Prostate gland (tissue), 2 donors: ENCODE data around the gene COMMD8. TPM values are rescaled to one million over a fixed set of nuclear protein-coding genes. Genes with fewer than 3 reads are reported as not detected.

Experiments
- DNase-seq: peaks from one replicate; pipeline ENCODE4 v3.0.0-alpha.2; 2019; ENCODE audit warnings: low spot score
- H3K27ac ChIP-seq, 2 donors: fragments of 200-600 bp; sonication (generic); 2 replicates each; pipeline ENCODE4 v1.5.1; 2017 to 2019
- H3K27me3 ChIP-seq: fragments of 200-600 bp; sonication (generic); replicated peaks from 2 replicates; pipeline ENCODE4 v1.5.1; 2019; ENCODE audit not compliant: insufficient read depth
- H3K36me3 ChIP-seq, 2 donors: fragments of 200-600 bp; sonication (generic); 1 replicate in 1 of 2; 2 replicates in 1 of 2; pipeline versions ENCODE4 v1.5.1 to v1.8.1; 2017 to 2019
- H3K4me1 ChIP-seq: fragments of 200-600 bp; sonication (generic); replicated peaks from 2 replicates; pipeline ENCODE4 v1.5.1; 2019
- H3K4me3 ChIP-seq, 2 donors: fragments of 200-600 bp; sonication (generic); 2 replicates each; pipeline ENCODE4 v1.5.1; 2017 to 2019
- H3K9me3 ChIP-seq: fragments of 200-600 bp; sonication (generic); 2 replicates; pipeline ENCODE4 v1.5.1; 2017
- POLR2A ChIP-seq: fragments of 450-650 bp; IDR thresholded peaks from one replicate; pipeline ENCODE4 v1.6.1; 2016; ENCODE audit warnings: antibody characterized with exemption, mild to moderate bottlenecking
- POLR2AphosphoS5 ChIP-seq: sonication (generic); formaldehyde crosslinking; IDR thresholded peaks from one replicate; pipeline ENCODE4 v1.6.1; 2017; ENCODE audit warnings: antibody characterized with exemption
- WGBS: methylation state at CpG from one replicate; pipeline ENCODE4 v1.1.5; 2018; 5-methylcytosine and 5-hydroxymethylcytosine counted together
- intact Hi-C: fragments of 100-400 bp; cut with DNase I; formaldehyde crosslinking; loops from one replicate; pipeline ENCODE4 v1.14.2; 2022
- total RNA-seq, 2 donors: library from RNA; depleted of rRNA; stranded (reverse); fragments of >200 nt; gene quantifications; one replicate each; pipeline ENCODE4 v1.1.0, GENCODE V29; 2016
- TF ChIP-seq, protein P1 (sequence below), 4 experiments: fragments of 200-600 bp in 2 of 4; fragments of 450-650 bp in 2 of 4; sonication (generic) in 2 of 4; IDR thresholded peaks; 1 replicate in 3 of 4; 2 replicates in 1 of 4; pipeline ENCODE4 v1.5.1; 2016 to 2019; ENCODE audit warnings: antibody characterized with exemption in 4 of 4, mild to moderate bottlenecking in 2 of 4, moderate library complexity in 2 of 4

The COMMD8 gene
- total RNA-seq, 2 donors from 2014 or later: 11.9 to 12.2 TPM

DNA sequence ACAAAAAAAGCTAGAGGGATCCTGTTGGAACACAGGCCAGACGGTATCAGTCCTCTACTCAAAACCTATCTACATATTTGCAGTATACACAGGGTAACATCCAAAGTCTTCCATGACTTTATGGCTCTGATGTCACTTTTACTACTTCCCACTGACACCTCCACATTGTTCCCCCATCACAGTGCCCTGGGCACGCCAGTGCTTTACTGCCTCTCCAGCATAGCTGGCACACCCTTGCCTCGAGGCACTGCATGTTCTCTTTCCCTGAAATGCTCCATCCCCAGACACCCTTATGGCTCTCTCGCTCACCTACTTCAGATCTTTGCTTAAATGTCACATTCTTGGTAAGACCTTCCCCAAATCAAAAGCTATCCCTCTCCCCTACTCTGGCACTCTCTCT lies 15.3 kb upstream of the COMMD8 start:
- intact Hi-C loops: no loop called here
- TF ChIP-seq POLR2A (no peak), POLR2AphosphoS5 (no peak)
- TF ChIP-seq, protein P1, sequence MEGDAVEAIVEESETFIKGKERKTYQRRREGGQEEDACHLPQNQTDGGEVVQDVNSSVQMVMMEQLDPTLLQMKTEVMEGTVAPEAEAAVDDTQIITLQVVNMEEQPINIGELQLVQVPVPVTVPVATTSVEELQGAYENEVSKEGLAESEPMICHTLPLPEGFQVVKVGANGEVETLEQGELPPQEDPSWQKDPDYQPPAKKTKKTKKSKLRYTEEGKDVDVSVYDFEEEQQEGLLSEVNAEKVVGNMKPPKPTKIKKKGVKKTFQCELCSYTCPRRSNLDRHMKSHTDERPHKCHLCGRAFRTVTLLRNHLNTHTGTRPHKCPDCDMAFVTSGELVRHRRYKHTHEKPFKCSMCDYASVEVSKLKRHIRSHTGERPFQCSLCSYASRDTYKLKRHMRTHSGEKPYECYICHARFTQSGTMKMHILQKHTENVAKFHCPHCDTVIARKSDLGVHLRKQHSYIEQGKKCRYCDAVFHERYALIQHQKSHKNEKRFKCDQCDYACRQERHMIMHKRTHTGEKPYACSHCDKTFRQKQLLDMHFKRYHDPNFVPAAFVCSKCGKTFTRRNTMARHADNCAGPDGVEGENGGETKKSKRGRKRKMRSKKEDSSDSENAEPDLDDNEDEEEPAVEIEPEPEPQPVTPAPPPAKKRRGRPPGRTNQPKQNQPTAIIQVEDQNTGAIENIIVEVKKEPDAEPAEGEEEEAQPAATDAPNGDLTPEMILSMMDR (IDR thresholded peaks at IDR 0.05): no peak
- Histone ChIP-seq H3K4me3 (no peak overlapping the region), H3K27me3 (no peaks in the 10 kb centered on the region), H3K4me1 (no peaks in the 10 kb centered on the region), H3K9me3 (no peaks in the 10 kb centered on the region), H3K36me3 (no peaks in the 10 kb centered on the region), H3K27ac (no peak overlapping the region)
- WGBS: 53% methylated on average over 4 of the region's 4 CpGs
- DNase-seq: no peak

DNA sequence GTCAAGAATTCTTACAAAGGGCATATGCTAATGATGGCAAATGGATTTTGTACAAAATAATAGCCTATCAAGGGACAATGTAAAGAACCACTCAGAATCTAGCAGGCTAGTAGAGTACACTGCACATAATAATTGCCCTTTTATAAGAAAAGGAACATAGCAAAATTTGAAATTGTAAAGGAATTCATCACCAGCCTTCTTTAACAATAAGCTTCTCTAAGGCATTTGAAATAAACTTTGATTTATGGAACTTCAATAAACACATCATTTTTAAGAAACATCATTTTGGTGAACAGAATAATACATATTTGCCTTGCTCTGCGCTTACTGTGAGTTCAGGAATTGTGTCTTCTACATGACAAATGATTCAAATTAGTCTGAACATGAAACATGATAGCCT lies 11.9 kb upstream of the COMMD8 start:
- H3K36me3 ChIP-seq: no peaks in the 10 kb centered on the region

DNA sequence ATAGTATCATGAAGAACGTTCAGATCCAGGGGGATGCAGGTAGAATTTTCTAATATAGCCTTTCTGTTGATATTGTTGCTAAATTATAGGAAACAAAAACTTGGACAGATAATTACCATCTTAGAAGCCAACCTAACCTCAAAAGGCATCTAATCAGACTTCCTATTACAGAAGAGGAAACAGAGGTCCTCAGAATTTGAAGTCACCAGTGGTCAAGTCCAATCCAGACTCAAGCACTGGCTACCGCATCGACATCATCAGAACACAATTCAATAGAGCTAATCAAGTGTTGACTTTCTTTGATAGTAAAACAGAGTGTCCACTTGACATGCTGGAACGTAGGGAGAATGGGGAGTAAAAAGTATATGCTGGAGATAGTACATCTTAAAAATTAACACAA lies 11.3 kb upstream of the COMMD8 start:
- TF ChIP-seq, protein P1 (IDR thresholded peaks at IDR 0.05): no peak
- no peak for TF ChIP-seq POLR2AphosphoS5
- no peak for TF ChIP-seq POLR2A
- no peaks in the 10 kb centered on the region for H3K27me3 ChIP-seq
- no peaks in the 10 kb centered on the region for H3K4me1 ChIP-seq
- WGBS: 71% methylated on average over 4 of the region's 4 CpGs
- intact Hi-C loops: no loop called here
- no peak for DNase-seq
- no peak overlapping the region for H3K27ac ChIP-seq
- no peak overlapping the region for H3K4me3 ChIP-seq
- H3K9me3 ChIP-seq: no peaks in the 10 kb centered on the region
- H3K36me3 ChIP-seq: no peaks in the 10 kb centered on the region

More for the DNA sequence above, 11.9 kb upstream of the COMMD8 start:
- DNase-seq: no peak
- Histone ChIP-seq H3K4me1 (no peaks in the 10 kb centered on the region), H3K9me3 (no peaks in the 10 kb centered on the region), H3K27me3 (no peaks in the 10 kb centered on the region), H3K27ac (no peak overlapping the region), H3K4me3 (no peak overlapping the region)
- TF ChIP-seq, protein P1 (IDR thresholded peaks at IDR 0.05): no peak
- TF ChIP-seq POLR2AphosphoS5 (no peak), POLR2A (no peak)
- WGBS: 80% methylated on average over 1 of the region's 1 CpG
- intact Hi-C loops: no loop called here

DNA sequence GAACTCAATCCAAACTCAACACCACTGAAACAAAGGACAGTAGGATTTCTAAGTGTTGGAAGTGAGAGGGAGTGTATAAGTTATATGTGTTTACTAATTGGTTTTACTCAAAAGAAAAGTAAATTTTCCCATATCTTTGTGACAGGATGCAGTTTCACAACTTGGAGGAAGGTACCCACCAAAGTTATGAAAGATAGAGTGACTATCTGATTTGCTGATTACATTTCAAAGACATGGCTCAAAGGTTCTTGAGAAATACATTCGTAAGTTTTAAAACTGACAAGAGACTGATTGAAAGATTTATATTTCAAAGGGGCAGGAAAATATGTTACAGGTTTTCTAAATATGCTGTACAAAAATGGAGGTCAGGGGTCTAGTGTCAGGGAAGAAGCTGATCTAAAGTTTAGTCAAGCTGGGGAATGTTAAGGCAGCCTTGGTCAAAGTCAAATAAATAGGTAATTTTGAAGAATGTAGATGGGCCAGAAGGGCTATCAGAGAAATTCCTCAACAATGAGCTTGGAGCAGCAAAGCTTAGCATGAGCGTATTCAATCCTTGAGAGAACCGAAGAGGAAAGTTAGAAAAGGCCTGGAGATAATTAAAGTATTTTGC lies 9.7 kb upstream of the COMMD8 start:
- intact Hi-C loops: no loop called here
- Histone ChIP-seq H3K9me3 (no peaks in the 10 kb centered on the region), H3K27ac (no peak overlapping the region), H3K4me1 (no peaks in the 10 kb centered on the region), H3K27me3 (no peaks in the 10 kb centered on the region), H3K4me3 (no peak overlapping the region), H3K36me3 (no peaks in the 10 kb centered on the region)
- TF ChIP-seq POLR2AphosphoS5 (no peak), POLR2A (no peak)
- TF ChIP-seq, protein P1 (IDR thresholded peaks at IDR 0.05): no peak
- 95% methylated on average over 3 of the region's 3 CpGs for WGBS
- no peak for DNase-seq

DNA sequence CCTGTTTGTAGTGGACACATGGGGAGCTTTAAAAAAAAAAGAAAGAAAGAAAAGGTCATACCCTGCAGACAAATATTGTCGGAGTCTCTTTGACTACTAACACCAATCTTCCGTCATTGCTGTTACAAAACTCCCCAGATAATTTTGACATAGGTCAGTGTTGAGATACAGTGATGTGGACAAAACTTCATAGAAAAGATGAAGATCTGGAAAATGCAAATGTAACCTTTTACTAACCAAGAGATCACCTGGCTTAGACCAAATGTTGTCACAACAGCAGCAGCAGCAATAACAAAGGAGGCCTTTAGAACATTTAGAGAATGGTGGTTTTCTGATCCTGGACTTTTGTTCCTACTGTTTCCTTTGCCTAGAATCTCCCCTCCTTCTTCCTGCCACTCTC lies 8.1 kb upstream of the COMMD8 start:
- no peak for TF ChIP-seq POLR2A
- TF ChIP-seq, protein P1 (IDR thresholded peaks at IDR 0.05): no peak
- TF ChIP-seq POLR2AphosphoS5: no peak
- no peak overlapping the region for H3K4me3 ChIP-seq
- no peaks in the 10 kb centered on the region for H3K27me3 ChIP-seq
- 96% methylated on average over 2 of the region's 2 CpGs for WGBS
- no peaks in the 10 kb centered on the region for H3K36me3 ChIP-seq
- no peaks in the 10 kb centered on the region for H3K9me3 ChIP-seq
- no peak for DNase-seq
- H3K27ac ChIP-seq: no peak overlapping the region
- intact Hi-C loops: no loop called here
- no peaks in the 10 kb centered on the region for H3K4me1 ChIP-seq
